GM12878 (cell line): ENCODE measurements around the gene CENPH.

Experiments
- ATF7 ChIP-seq: fragments of 450-650 bp; IDR thresholded peaks from 2 replicates; pipeline ENCODE4 v1.6.1; 2016; ENCODE audit warnings: low read depth, mild to moderate bottlenecking
- TF ChIP-seq, protein P1 (sequence below): IDR thresholded peaks from 2 replicates; pipeline ENCODE4 v1.6.1; 2011; ENCODE audit warnings: low read depth, low read length, improper control_type of control experiment, borderline replicate concordance

DNA sequence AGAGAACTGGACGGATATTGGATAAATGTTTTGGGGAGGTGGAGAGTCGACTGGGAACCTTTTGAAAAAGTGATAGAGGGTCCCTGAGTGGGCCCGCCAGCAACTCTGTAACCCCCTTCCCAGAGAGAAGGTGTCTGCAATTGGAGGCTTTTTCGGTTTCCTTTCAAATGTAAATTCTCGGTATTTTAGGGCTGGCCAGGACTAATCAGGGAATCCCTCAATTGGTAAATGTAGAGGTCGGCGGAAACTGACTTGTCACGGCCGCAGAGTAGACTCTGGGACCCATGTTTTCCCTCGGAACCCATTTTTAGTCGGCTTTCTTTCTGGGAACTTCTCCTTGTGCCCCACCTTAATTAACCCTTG lies 21.9 kb upstream of the CENPH start:
- TF ChIP-seq ATF7: no peak
- TF ChIP-seq, protein P1, sequence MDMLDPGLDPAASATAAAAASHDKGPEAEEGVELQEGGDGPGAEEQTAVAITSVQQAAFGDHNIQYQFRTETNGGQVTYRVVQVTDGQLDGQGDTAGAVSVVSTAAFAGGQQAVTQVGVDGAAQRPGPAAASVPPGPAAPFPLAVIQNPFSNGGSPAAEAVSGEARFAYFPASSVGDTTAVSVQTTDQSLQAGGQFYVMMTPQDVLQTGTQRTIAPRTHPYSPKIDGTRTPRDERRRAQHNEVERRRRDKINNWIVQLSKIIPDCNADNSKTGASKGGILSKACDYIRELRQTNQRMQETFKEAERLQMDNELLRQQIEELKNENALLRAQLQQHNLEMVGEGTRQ: no peak
